ENCODE measurements around the gene NPAT. TPM values are rescaled to one million over a fixed set of nuclear protein-coding genes. Genes with fewer than 3 reads are reported as not detected.

Gene NPAT
- 7.1 TPM for polyA plus RNA-seq (ENCODE audit: insufficient read length)

- DNase-seq: peak; percentile 99
These were observed at the start of gene NPAT, which contains the start of gene ATM for GRCh38 chr11:108222574-108223347. Gene NPAT, minus strand, starts transcription at chr11:108222638. Its CDS starts 102 bp downstream, at chr11:108222536. Gene ATM, plus strand, starts transcription at chr11:108223067. Its CDS starts 4,558 bp downstream, at chr11:108227625.

- DNase-seq: no peak
These were observed 47.1 kb upstream of the NPAT start for GRCh38 chr11:108269583-108269982.

- no peak for DNase-seq
These were observed 30.7 kb upstream of the NPAT start for GRCh38 chr11:108253176-108253575.

- no peak for DNase-seq
These were observed 24.4 kb upstream of the NPAT start for GRCh38 chr11:108246885-108247284.

GRCh38 chr11:108246308-108246707 is 23.9 kb upstream of the NPAT start:
- DNase-seq: no peak

- no peak for DNase-seq
These were observed 20.0 kb upstream of the NPAT start for GRCh38 chr11:108242422-108242821.

GRCh38 chr11:108241330-108242037 is 19.0 kb upstream of the NPAT start:
- DNase-seq: no peak

GRCh38 chr11:108239076-108239475 is 16.6 kb upstream of the NPAT start:
- DNase-seq: no peak

- DNase-seq: no peak
These were observed 14.6 kb upstream of the NPAT start for GRCh38 chr11:108237058-108237481.

- DNase-seq: no peak
These were observed 13.2 kb upstream of the NPAT start for GRCh38 chr11:108235633-108236032.

GRCh38 chr11:108235192-108235591 is 12.8 kb upstream of the NPAT start:
- DNase-seq: no peak

- no peak for DNase-seq
These were observed 11.0 kb upstream of the NPAT start for GRCh38 chr11:108233277-108233945.

GRCh38 chr11:108228251-108228650 is 5.8 kb upstream of the NPAT start:
- DNase-seq: no peak

- DNase-seq: no peak
These were observed 3.6 kb upstream of the NPAT start for GRCh38 chr11:108226036-108226435.

- no peak for DNase-seq
These were observed 2.7 kb upstream of the NPAT start for GRCh38 chr11:108224911-108225786.

- no peak for DNase-seq
These were observed 1.9 kb upstream of the NPAT start for GRCh38 chr11:108224366-108224765.

GRCh38 chr11:108223348-108224149 is 1.1 kb upstream of the NPAT start:
- no peak for DNase-seq

- DNase-seq: peak; percentile 51
These were observed 396 bp downstream of the NPAT start for GRCh38 chr11:108221911-108222573.

GRCh38 chr11:108221371-108221770 is 1.1 kb downstream of the NPAT start:
- DNase-seq: peak; percentile 13

- no peak for DNase-seq
These were observed 1.6 kb downstream of the NPAT start for GRCh38 chr11:108220721-108221336.

All from hindlimb muscle (tissue), 1 donor.